Erythroblast (primary cell): Measurements from ENCODE around the gene BRI3BP.

ENCODE experiments used
- GATA1 ChIP-seq: IDR thresholded peaks from 2 replicates; pipeline ENCODE4 v1.6.1; 2011; ENCODE audit warnings: low read depth, mild to moderate bottlenecking, control low read depth, low read length, moderate library complexity
- POLR2A ChIP-seq: IDR thresholded peaks from 2 replicates; pipeline ENCODE4 v1.6.1; 2011; ENCODE audit warnings: mild to moderate bottlenecking, low read length

GRCh38 chr12:125021771-125022170 lies 28.3 kb downstream of the BRI3BP start:
- TF ChIP-seq POLR2A = no peak
- no peak for TF ChIP-seq GATA1
